Adrenal gland (tissue), 12 donors: ENCODE measurements around the gene LPP. TPM values are rescaled to one million over a fixed set of nuclear protein-coding genes. Genes with fewer than 3 reads are reported as not detected.

Source experiments
- DNase-seq, 7 donors: peaks; one replicate each; pipeline ENCODE4 v3.0.0-alpha.2; 2019 to 2020
- H3K27ac ChIP-seq, 5 donors: fragments of 200-600 bp; sonication (generic) in 4 of 5; 1 replicate in 3 of 5; 2 replicates in 2 of 5; pipeline versions ENCODE4 v1.5.1 to v1.8.0; 2016 to 2020; ENCODE audit warnings: mild to moderate bottlenecking in 1 of 5
- H3K27me3 ChIP-seq: fragments of 200-600 bp; 2 replicates; pipeline ENCODE4 v1.8.0; 2021
- H3K36me3 ChIP-seq, 2 donors: fragments of 200-600 bp; replicated peaks in 1 of 2; 1 replicate in 1 of 2; 2 replicates in 1 of 2; pipeline versions ENCODE4 v1.5.1 to v1.8.0; 2018 to 2022
- H3K4me1 ChIP-seq, 2 donors: fragments of 200-600 bp; replicated peaks in 1 of 2; 1 replicate in 1 of 2; 2 replicates in 1 of 2; pipeline versions ENCODE4 v1.5.1 to v1.8.0; 2018 to 2021
- H3K4me3 ChIP-seq, 4 donors: fragments of 200-600 bp; sonication (generic) in 3 of 4; one replicate each; pipeline ENCODE4 v1.5.1; 2016 to 2018
- H3K9me3 ChIP-seq, 3 donors: fragments of 200-600 bp; sonication (generic) in 1 of 3; replicated peaks in 1 of 3; 1 replicate in 2 of 3; 2 replicates in 1 of 3; pipeline versions ENCODE4 v1.5.1 to v1.8.0; 2016 to 2021
- POLR2A ChIP-seq, 2 donors: fragments of 450-650 bp; IDR thresholded peaks; one replicate each; pipeline ENCODE4 v1.6.1; 2017; ENCODE audit warnings: antibody characterized with exemption in 2 of 2, mild to moderate bottlenecking in 2 of 2, moderate library complexity in 1 of 2
- WGBS, 4 donors: extraction: QIAGEN DNeasy Blood & Tissue Kit in 2 of 4; methylation state at CpG; one replicate each; pipeline versions ENCODE4 v1.1.5 to v1.1.7; 2013 to 2017; 5-methylcytosine and 5-hydroxymethylcytosine counted together
- intact Hi-C, 2 donors: fragments of 100-400 bp; cut with DNase I; formaldehyde crosslinking; loops; one replicate each; pipeline versions ENCODE4 v1.14.1 to v1.15.0; 2022 to 2023
- polyA plus RNA-seq, 3 donors: library from polyadenylated mRNA; stranded (reverse); fragments of 200-250 nt in 2 of 3; fragments of 350-450 nt in 1 of 3; fragmentation: Illumina TruSeq in 1 of 3; extraction: RNeasy Lipid Tissue Mini Kit (QIAGEN cat#74804) in 1 of 3; gene quantifications; one replicate each; pipeline ENCODE4 v1.2.3, GENCODE V29; 2013 to 2014
- total RNA-seq, 9 donors: library from RNA; depleted of rRNA in 4 of 9; stranded (reverse); fragments of >200 nt in 4 of 9; fragments of 120-200 nt in 1 of 9; fragmentation: NEBNext Ultra II Directional in 1 of 9; extraction: Animal tissue kit (Norgen Biotek cat#: 25700) in 1 of 9; gene quantifications; one replicate each; pipeline versions ENCODE4 v1.1.0 to v1.2.4, GENCODE V29; 2013 to 2023
- TF ChIP-seq, protein P1 (sequence below), 6 experiments: fragments of 450-650 bp in 4 of 6; fragments of 200-600 bp in 2 of 6; sonication (generic) in 1 of 6; IDR thresholded peaks; 1 replicate in 5 of 6; 2 replicates in 1 of 6; pipeline versions ENCODE4 v1.5.1 to v1.8.0; 2016 to 2021; ENCODE audit warnings: antibody characterized with exemption in 6 of 6, mild to moderate bottlenecking in 2 of 6, moderate library complexity in 1 of 6
- donor health status: healthy with polysubstance abuse.
- donor health status: Bipolar disorder and iron deficiency.
- donor health status: DM: yes; HTN: yes; CAD: no.
- donor health status: DM: no; HTN: no; CAD: no.
- donor health status: DM: no; HTN: no; CAD: no.
- donor health status: DM: yes; HTN: yes; CAD: no.

LPP gene
- total and polyA plus RNA-seq, 12 donors = 7.0 to 170 (median 101) TPM

DNA sequence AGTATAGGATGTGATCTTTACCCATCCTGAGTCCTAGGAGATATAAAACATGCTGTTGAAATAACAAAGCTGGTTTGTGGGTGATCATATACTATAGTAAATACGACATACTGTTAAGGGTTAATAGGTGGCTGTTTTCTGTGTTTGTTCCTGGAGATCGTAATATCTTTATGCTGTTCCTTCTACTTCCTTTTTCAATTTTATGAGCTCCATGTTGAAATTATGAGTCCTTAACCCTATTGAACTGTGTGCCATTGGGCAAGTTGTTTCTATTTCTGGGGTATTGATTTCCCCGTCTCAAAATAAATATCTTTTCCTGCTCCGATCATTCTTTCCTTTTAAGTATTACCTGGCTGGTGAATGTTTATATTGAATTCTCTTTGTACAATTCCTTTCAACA is 115.1 kb downstream of the LPP start:
- H3K36me3 ChIP-seq = no peaks in the 10 kb centered on the region
- WGBS, 4 donors = 77 to 84% (median 81%) methylated on average over 4 of the region's 4 CpGs
- TF ChIP-seq, protein P1, sequence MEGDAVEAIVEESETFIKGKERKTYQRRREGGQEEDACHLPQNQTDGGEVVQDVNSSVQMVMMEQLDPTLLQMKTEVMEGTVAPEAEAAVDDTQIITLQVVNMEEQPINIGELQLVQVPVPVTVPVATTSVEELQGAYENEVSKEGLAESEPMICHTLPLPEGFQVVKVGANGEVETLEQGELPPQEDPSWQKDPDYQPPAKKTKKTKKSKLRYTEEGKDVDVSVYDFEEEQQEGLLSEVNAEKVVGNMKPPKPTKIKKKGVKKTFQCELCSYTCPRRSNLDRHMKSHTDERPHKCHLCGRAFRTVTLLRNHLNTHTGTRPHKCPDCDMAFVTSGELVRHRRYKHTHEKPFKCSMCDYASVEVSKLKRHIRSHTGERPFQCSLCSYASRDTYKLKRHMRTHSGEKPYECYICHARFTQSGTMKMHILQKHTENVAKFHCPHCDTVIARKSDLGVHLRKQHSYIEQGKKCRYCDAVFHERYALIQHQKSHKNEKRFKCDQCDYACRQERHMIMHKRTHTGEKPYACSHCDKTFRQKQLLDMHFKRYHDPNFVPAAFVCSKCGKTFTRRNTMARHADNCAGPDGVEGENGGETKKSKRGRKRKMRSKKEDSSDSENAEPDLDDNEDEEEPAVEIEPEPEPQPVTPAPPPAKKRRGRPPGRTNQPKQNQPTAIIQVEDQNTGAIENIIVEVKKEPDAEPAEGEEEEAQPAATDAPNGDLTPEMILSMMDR (IDR thresholded peaks at IDR 0.05) = no peak
- no peak for TF ChIP-seq POLR2A (IDR thresholded peaks at IDR 0.05)
- peaks cover 9 to 52% of the 10 kb centered on the region in 2 donors for H3K4me1 ChIP-seq
- intact Hi-C loops = no loop called here
- no peak overlapping the region for H3K4me3 ChIP-seq
- no peaks in the 10 kb centered on the region for H3K27me3 ChIP-seq
- H3K9me3 ChIP-seq = no peaks in the 10 kb centered on the region
- no peak for DNase-seq
- H3K27ac ChIP-seq = no peak overlapping the region

DNA sequence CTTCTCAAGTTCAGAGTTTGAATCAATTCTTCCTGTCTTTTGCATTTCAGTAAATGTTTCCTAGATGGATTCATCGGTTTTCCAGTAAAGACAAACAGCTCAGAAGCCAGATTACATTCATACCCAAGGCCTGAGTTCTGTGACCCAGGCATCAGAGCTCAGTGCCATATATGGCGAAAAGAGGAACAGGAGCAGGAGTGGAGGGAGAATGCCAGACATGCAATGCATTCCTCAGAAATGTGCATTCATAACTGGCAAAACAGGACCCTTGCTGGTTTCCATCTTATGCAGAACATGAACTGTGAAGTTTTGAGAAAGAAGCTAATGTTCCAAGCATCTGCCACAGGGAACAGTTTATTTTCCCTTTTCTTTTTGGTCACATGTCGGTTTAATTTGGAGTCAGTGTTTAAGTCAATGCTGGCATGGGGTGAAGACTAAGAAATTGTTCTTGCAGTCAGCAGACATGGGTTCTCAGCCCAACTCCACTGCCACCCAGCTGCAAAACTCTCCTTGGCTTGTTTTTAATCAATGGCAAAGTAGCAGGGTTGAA is 116.5 kb downstream of the LPP start:
- H3K4me3 ChIP-seq = no peak overlapping the region
- H3K27ac ChIP-seq = peak overlapping the region in 4 of 5 donors; percentile 1 to 66 (median 40)
- WGBS, 4 donors = 38 to 62% (median 51%) methylated on average over 3 of the region's 3 CpGs
- no peaks in the 10 kb centered on the region for H3K9me3 ChIP-seq
- H3K27me3 ChIP-seq = no peaks in the 10 kb centered on the region
- intact Hi-C loops = no loop called here
- peaks cover 3 to 43% of the 10 kb centered on the region in 2 donors for H3K4me1 ChIP-seq
- H3K36me3 ChIP-seq = no peaks in the 10 kb centered on the region
- TF ChIP-seq, protein P1 (IDR thresholded peaks at IDR 0.05) = no peak
- TF ChIP-seq POLR2A (IDR thresholded peaks at IDR 0.05) = no peak
- DNase-seq = peak in 4 of 7 donors; percentile 27 to 67 (median 37)

DNA sequence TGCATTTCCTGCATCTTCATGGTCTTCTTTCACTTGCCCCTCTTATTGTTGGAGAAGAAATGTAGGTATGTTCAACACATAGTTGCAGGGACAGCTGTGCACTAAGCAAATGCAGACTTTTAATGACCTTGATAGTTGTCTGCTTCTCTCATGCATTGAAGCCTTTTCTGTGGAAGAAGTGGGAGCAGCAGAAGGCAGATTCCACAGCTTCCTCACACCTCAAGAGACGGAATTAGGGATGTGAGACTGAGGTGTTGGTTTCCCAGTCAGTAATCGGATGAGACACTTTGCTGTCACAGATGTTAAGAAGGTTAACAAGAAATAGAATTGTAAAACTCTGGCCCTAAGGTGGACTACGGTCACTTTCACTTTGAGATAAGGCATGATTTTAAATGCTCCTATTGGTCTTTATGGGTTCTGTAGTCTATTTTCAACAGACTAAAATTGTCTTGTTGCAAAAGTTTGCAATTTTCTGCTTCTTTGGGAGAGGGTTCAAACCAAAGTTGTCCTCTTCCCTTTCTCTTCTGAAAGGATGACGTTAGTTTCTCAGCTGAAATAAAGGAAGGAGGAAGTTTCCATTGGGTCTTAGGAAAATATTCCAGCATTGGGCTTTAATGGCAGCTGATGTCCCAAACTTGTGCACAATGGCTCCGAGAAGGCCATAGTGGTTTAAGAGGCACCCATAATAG is 117.4 kb downstream of the LPP start:
- intact Hi-C loops = no loop called here

More for the DNA sequence above, 117.4 kb downstream of the LPP start:
- Histone ChIP-seq H3K4me3 (no peak overlapping the region), H3K27ac (peak overlapping the region in 3 of 5 donors; percentile 19 to 66 (median 61)), H3K4me1 (peaks cover 3 to 39% of the 10 kb centered on the region in 2 donors), H3K36me3 (no peaks in the 10 kb centered on the region), H3K9me3 (no peaks in the 10 kb centered on the region), H3K27me3 (no peaks in the 10 kb centered on the region)
- no peak for DNase-seq
- WGBS, 4 donors = 75 to 85% (median 82%) methylated on average over 5 of the region's 5 CpGs
- TF ChIP-seq, protein P1 (IDR thresholded peaks at IDR 0.05) = no peak
- TF ChIP-seq POLR2A (IDR thresholded peaks at IDR 0.05) = no peak
